ENCODE data around the gene FAM222A. TPM values are rescaled to one million over a fixed set of nuclear protein-coding genes. Genes with fewer than 3 reads are reported as not detected.

FAM222A gene
- total and polyA plus RNA-seq, 2 experiments from 2014 or later = 0.97 TPM; not detected in 1

DNA sequence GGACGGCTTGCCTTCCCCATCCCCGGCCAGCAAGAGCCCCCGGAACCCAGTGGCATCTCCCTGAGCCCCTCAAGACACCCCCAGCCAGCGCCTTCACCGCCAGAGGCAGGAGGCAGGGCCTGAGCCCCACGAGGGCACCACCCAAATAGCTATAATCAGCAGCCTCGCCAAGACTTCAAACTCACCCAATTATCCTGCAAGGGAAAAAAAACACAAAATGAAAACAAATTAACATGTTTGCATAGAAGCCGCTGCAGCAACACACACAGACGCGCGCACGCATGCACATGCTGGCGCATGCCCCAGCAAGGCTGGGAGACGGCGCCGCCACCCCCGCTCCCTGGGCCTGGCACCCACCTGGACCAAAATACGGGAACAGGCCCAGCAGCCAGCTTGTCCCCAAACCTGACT is 15.8 kb downstream of the FAM222A start:
- no peak overlapping the region for H3K4me2 ChIP-seq (ENCODE audit: unreplicated experiment)
- no peak overlapping the region for H2AFZ ChIP-seq
- H3K27ac ChIP-seq = no peak overlapping the region
- no peaks in the 10 kb centered on the region for H3K9me2 ChIP-seq (ENCODE audit: insufficient read depth)
- H3F3A ChIP-seq (ENCODE audit: insufficient read depth) = no peaks in the 10 kb centered on the region
- WGBS, 2 experiments (ENCODE audit: low coverage in 1 of 2, low lambda C conversion rate in 2 of 2, missing lambda C conversion rate in 2 of 2) = 14 to 17% methylated on average over 18 of the region's 18 CpGs
- H3K9me3 ChIP-seq (ENCODE audit: low read depth) = no peaks in the 10 kb centered on the region
- no peaks in the 10 kb centered on the region for H3K79me2 ChIP-seq (ENCODE audit: insufficient read depth)
- no peaks in the 10 kb centered on the region for H3K36me3 ChIP-seq (ENCODE audit: low read depth)
- H3K27me3 ChIP-seq (replicated peaks; ENCODE audit: insufficient read depth) = peaks cover 11% of the 10 kb centered on the region
- no peak overlapping the region for H3K9ac ChIP-seq
- H4K20me1 ChIP-seq (ENCODE audit: insufficient read depth) = no peaks in the 10 kb centered on the region
- H3K4me3 ChIP-seq = no peak overlapping the region
- H3K4me1 ChIP-seq (ENCODE audit: insufficient read depth) = no peaks in the 10 kb centered on the region
- no peak for DNase-seq
- TF ChIP-seq EZH2 (IDR thresholded peaks at IDR 0.05; ENCODE audit: insufficient read depth, poor library complexity, severe bottlenecking) (no peak), EZH2phosphoT487 (IDR thresholded peaks at IDR 0.05; ENCODE audit: insufficient read depth, low read depth) (no peak)
- in situ Hi-C loops (cut with MboI) = no loop called here

DNA sequence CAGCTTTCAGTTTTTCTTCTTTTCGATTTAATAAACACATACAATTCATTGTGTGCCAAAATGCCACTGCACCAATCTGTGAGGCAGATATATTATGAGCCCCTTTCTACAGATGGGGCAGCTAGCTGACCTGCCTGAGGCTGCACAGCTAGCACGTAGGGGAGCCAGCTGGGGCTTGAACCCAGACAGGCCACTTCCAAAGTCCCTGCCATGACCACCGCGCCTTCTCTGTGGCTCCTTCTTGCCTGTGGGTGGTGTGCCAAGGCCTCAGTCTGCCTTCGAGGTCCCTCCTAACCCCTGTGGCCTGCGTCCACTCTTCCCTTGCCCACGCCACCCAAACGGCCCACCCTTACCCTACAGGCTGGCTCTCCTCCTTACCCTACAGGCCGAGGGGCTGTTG is 16.2 kb downstream of the FAM222A start:
- no peak for DNase-seq
- no peak overlapping the region for H2AFZ ChIP-seq
- H3K9me2 ChIP-seq (ENCODE audit: insufficient read depth) = no peaks in the 10 kb centered on the region
- H3K4me3 ChIP-seq = no peak overlapping the region
- H3K4me2 ChIP-seq (ENCODE audit: unreplicated experiment) = no peak overlapping the region
- no peaks in the 10 kb centered on the region for H4K20me1 ChIP-seq (ENCODE audit: insufficient read depth)
- H3K36me3 ChIP-seq (ENCODE audit: low read depth) = no peaks in the 10 kb centered on the region
- H3K27me3 ChIP-seq (replicated peaks; ENCODE audit: insufficient read depth) = peaks cover 13% of the 10 kb centered on the region
- in situ Hi-C loops (cut with MboI) = no loop called here
- no peaks in the 10 kb centered on the region for H3K4me1 ChIP-seq (ENCODE audit: insufficient read depth)
- no peaks in the 10 kb centered on the region for H3F3A ChIP-seq (ENCODE audit: insufficient read depth)
- no peak overlapping the region for H3K27ac ChIP-seq
- TF ChIP-seq EZH2 (IDR thresholded peaks at IDR 0.05; ENCODE audit: insufficient read depth, poor library complexity, severe bottlenecking) = no peak
- no peak for TF ChIP-seq EZH2phosphoT487 (IDR thresholded peaks at IDR 0.05; ENCODE audit: insufficient read depth, low read depth)
- no peak overlapping the region for H3K9ac ChIP-seq
- H3K9me3 ChIP-seq (ENCODE audit: low read depth) = no peaks in the 10 kb centered on the region
- H3K79me2 ChIP-seq (ENCODE audit: insufficient read depth) = no peaks in the 10 kb centered on the region
- WGBS, 2 experiments (ENCODE audit: low coverage in 1 of 2, low lambda C conversion rate in 2 of 2, missing lambda C conversion rate in 2 of 2) = 49 to 52% methylated on average over 9 of the region's 9 CpGs

DNA sequence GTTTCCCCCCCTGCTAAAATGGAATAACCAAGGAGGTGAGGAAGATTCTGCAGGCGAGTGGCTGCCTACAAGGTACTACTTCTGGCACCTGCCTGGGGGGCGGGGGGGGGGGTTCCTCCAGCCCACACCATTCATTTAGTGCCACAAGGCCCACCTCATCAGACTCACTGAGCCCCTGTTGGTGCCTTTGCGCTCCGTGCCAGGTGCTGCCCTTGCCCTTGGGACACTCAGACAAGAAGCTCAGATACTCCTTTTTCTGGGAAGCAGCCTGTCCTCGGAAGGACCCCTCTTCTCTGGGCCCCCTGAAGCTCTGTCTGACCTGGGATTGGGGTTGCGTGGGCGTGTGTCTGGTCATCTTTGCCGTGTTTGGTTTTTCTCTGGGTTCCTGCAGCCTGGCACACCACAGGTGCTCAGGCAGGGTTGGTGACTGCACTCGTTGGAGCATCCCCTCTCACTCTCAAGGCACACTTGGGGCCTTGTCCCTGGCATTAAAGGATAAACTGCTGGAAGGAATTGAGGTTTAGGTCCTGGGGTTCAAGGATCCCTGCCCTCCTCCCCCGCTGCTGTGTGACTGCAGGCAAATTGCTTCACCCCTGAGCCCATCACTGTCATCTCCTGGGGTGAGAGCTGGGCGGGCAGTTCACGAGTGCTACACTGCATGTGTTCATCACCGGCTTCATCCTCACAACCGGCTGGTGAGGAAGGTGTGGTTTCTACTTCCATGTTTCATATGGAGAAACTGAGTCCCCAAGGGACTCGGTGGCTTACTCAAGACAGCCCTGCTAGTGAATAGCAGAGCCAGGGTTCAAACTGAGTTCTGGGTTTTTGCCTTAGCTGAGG is 16.9 kb downstream of the FAM222A start:
- no peaks in the 10 kb centered on the region for H4K20me1 ChIP-seq (ENCODE audit: insufficient read depth)
- H3K27me3 ChIP-seq (replicated peaks; ENCODE audit: insufficient read depth) = peaks cover 19% of the 10 kb centered on the region
- in situ Hi-C loops (cut with MboI) = no loop called here
- H3K9me3 ChIP-seq (ENCODE audit: low read depth) = no peaks in the 10 kb centered on the region
- no peaks in the 10 kb centered on the region for H3K36me3 ChIP-seq (ENCODE audit: low read depth)
- no peaks in the 10 kb centered on the region for H3K79me2 ChIP-seq (ENCODE audit: insufficient read depth)
- 53 to 57% methylated on average over 14 to 15 of the region's 15 CpGs for WGBS, 2 experiments (ENCODE audit: low coverage in 1 of 2, low lambda C conversion rate in 2 of 2, missing lambda C conversion rate in 2 of 2)
- TF ChIP-seq EZH2phosphoT487 (IDR thresholded peaks at IDR 0.05; ENCODE audit: insufficient read depth, low read depth) = no peak
- no peak for TF ChIP-seq EZH2 (IDR thresholded peaks at IDR 0.05; ENCODE audit: insufficient read depth, poor library complexity, severe bottlenecking)
- H2AFZ ChIP-seq = no peak overlapping the region
- no peak overlapping the region for H3K4me2 ChIP-seq (ENCODE audit: unreplicated experiment)
- no peak overlapping the region for H3K4me3 ChIP-seq
- DNase-seq = no peak
- H3K4me1 ChIP-seq (ENCODE audit: insufficient read depth) = no peaks in the 10 kb centered on the region
- no peak overlapping the region for H3K9ac ChIP-seq
- H3K27ac ChIP-seq = no peak overlapping the region
- H3F3A ChIP-seq (ENCODE audit: insufficient read depth) = no peaks in the 10 kb centered on the region
- no peaks in the 10 kb centered on the region for H3K9me2 ChIP-seq (ENCODE audit: insufficient read depth)

DNA sequence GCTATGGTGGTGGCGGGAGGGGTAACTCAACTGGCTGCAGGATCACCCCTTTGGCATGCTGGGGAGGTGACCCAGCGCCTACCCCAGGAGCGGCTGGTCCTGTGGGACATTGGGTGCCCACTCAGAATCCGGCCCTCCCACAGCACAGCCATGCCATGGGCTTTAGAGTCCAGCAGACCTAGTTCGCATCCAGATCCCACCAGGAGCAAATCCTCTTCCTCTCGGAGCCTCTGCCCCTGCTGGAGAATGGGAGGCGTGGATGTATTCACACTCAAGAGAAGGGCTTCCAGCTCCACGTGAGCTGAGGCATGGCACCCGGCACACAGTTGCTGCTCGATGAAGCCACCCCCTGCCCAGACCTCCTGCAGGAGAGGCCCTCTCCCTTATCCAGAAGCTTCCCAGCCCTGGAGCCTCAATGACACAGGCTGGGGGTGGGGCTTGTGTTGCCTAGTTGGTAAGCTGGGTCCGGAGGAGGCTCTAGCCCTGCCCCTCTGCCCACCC is 17.7 kb downstream of the FAM222A start:
- Histone ChIP-seq H3K9me3 (ENCODE audit: low read depth) (no peaks in the 10 kb centered on the region), H3K4me1 (ENCODE audit: insufficient read depth) (no peaks in the 10 kb centered on the region), H3K36me3 (ENCODE audit: low read depth) (no peaks in the 10 kb centered on the region), H3K9me2 (ENCODE audit: insufficient read depth) (no peaks in the 10 kb centered on the region), H4K20me1 (ENCODE audit: insufficient read depth) (no peaks in the 10 kb centered on the region), H3K27ac (no peak overlapping the region), H3K4me2 (ENCODE audit: unreplicated experiment) (no peak overlapping the region), H3K79me2 (ENCODE audit: insufficient read depth) (no peaks in the 10 kb centered on the region), H3K4me3 (no peak overlapping the region), H3F3A (ENCODE audit: insufficient read depth) (no peaks in the 10 kb centered on the region), H3K9ac (no peak overlapping the region), H3K27me3 (replicated peaks; ENCODE audit: insufficient read depth) (peaks cover 24% of the 10 kb centered on the region), H2AFZ (no peak overlapping the region)
- 73 to 76% methylated on average over 11 of the region's 11 CpGs for WGBS, 2 experiments (ENCODE audit: low coverage in 1 of 2, low lambda C conversion rate in 2 of 2, missing lambda C conversion rate in 2 of 2)
- TF ChIP-seq EZH2phosphoT487 (IDR thresholded peaks at IDR 0.05; ENCODE audit: insufficient read depth, low read depth) = no peak
- TF ChIP-seq EZH2 (IDR thresholded peaks at IDR 0.05; ENCODE audit: insufficient read depth, poor library complexity, severe bottlenecking) = no peak
- DNase-seq = no peak
- in situ Hi-C loops (cut with MboI) = no loop called here

Measured in GM23248 (cell line).